Erythroblast (primary cell): ENCODE results near the gene NEDD8.

ENCODE experiments used
- GATA1 ChIP-seq: IDR thresholded peaks from 2 replicates; pipeline ENCODE4 v1.6.1; 2011; ENCODE audit warnings: low read depth, mild to moderate bottlenecking, control low read depth, low read length, moderate library complexity
- POLR2A ChIP-seq: IDR thresholded peaks from 2 replicates; pipeline ENCODE4 v1.6.1; 2011; ENCODE audit warnings: mild to moderate bottlenecking, low read length

DNA sequence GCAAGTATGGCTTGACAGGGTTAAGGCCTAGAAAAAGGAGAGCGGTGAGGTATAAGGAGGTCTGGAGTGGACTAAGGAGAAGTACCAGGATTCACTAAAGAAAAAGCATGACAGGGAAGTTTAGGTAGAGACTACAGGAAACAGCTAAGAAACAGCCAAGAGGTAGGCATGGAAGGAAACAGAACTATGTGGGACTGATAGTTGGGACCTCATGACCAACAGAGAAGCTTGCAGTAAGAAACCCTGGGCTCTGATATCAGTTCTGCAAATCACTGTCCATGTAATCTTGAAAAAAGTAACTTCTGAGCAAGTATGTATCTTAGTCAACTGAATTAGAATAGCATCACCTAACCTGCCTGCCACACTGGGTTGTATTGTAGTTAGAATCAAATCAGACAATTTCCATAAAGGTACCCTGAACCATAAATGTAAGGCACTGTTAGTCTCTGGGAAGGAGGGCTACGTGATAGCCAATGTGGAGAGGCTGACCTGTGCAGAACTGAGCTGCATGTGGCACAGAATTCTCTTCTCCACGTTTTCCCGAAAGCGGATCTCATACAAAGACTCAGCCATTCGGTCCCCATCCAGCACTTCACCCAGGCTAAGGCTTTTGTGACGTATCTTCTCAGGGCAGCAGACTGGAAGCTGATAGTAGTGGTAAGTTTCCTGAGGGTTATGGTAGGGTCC lies 37.8 kb downstream of the NEDD8 start:
- TF ChIP-seq POLR2A (no peak), GATA1 (no peak)
